HG03064 (cell line): ENCODE results near the gene ZNF45.
"Not testable (repeated sequence)": the region's sequence is repeated elsewhere in the genome, so short reads cannot be mapped to it uniquely, and the experiment has no call there.

Source experiments
- ATAC-seq: cut with Tn5 transposase; IDR thresholded peaks from one replicate; pipeline ENCODE4 v1.9.1; 2021; ENCODE audit warnings: low read depth; ENCODE audit not compliant: unreplicated experiment

The ZNF45 gene

DNA sequence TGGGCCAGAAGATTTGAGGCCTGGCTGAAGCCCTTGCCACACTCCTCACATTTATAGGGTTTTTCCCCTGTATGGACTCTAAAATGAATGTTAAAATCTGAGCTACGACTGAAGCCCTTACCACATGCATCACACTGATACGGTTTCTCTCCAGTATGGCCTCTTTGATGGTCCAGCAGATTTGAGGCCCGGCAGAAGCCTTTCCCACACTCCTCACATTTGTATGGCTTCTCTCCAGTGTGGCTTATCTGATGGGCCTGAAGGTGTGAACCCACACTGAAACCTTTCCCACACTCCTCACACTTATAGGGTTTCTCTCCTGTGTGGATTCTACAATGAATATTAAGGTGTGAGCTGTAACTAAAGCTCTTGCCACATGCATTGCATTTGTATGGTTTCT lies 21.0 kb downstream of the ZNF45 start:
- ATAC-seq = no peak

DNA sequence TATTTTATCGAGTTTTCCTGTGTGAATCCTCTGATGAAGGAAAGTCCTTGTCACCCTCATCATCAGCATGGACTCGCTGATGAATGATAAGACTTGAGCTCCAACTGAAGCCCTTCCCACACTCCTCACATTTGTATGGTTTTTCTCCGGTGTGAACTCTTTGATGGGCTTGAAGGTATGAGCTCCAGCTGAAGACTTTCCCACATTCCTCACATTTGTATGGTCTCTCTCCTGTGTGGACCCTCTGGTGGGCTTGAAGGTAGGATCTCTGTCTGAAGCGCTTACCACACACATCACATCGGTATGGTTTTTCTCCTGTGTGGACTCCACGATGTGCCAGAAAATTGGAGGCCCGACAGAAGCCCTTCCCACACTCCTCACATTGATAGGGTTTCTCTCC lies 21.7 kb downstream of the ZNF45 start:
- ATAC-seq = no peak

DNA sequence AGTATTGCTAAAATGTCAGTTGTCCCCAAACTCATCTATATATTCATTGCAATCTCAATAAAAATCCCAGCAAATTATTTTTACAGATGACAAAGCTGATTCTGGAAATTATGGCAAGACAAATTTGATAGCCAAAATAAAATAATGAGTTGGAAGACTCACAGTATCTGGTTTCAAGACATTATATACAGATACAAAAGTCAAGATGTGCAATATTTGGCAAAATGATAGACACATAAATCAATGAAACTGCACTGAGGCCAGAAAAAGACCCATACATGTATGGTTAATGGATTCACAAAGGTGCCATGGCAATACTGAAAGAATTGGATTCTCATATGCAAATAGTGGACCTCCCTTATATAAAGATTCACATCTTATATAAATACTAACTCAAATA lies 24.2 kb downstream of the ZNF45 start:
- no peak for ATAC-seq

DNA sequence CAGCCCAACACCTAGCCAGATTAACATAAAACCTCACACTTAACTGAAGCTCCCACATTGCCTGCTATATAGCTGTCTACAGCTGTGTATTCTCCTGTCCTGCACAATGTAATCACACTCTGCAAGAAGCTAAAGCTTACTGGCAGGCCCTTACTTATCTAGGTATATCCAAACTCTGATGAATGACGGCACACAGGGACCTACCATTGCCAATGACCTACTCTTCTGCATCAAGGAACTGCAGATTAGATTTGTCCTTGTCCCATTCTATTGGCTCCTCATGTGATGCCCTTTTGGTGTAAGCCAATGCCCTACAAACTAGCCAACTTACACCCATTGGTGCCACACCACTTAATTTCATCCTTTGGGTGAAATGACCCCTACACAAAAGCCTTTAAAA lies 26.4 kb downstream of the ZNF45 start:
- no peak for ATAC-seq

DNA sequence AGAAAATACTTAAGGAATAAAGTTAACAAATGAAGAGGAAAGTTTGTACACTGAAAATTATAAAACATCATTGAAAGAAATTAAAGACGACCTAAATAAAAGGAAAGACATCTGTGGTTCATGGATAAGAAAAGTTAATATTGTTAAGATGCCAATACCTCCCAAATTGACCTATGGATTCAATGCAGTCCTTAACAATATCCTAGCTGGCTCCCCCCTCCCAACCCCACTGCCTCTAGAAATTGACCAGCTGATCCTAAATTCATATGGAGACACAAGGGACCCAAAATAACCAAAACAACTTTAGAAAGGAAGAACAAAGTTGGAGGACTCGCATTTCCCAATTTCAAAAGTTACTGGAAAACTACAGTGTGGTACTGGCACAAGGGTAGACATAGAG lies 28.3 kb downstream of the ZNF45 start:
- no peak for ATAC-seq

DNA sequence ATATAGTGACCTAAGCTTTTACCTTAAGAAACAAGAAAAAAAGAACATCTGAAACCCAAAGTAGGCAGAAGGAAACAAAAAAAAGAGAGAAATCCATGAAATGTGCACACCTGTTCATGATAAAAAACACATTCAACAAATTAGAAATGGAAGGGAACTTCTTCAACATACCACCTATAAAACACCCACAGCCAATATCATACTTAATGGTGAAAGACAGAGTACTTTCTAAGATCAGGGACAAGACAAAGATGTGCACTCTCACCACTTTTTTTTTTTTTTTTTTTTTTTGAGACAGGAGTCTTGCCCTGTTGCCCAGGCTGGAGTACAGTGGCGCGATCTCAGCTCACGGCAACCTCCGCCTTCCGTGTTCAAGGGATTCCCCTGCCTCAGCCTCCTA lies 29.2 kb downstream of the ZNF45 start:
- no peak for ATAC-seq

DNA sequence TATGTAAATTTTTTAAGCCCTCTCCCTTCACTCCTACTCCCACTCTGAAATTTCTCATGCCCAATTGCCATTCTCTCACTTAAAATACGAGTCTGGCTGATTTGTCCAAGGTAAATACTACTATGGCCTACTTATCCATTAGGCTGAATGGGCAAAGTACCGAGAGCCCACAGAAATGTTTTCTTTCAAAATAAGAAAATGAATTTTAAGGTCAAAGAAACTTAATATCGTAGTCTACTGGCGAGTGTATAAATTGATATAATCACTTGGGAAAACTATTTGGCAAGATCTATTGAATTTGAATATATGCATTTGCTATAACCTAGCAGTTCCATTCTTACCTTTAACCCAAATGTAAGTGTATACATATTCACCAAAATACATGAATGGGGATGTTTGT lies 32.7 kb downstream of the ZNF45 start:
- ATAC-seq = no peak

DNA sequence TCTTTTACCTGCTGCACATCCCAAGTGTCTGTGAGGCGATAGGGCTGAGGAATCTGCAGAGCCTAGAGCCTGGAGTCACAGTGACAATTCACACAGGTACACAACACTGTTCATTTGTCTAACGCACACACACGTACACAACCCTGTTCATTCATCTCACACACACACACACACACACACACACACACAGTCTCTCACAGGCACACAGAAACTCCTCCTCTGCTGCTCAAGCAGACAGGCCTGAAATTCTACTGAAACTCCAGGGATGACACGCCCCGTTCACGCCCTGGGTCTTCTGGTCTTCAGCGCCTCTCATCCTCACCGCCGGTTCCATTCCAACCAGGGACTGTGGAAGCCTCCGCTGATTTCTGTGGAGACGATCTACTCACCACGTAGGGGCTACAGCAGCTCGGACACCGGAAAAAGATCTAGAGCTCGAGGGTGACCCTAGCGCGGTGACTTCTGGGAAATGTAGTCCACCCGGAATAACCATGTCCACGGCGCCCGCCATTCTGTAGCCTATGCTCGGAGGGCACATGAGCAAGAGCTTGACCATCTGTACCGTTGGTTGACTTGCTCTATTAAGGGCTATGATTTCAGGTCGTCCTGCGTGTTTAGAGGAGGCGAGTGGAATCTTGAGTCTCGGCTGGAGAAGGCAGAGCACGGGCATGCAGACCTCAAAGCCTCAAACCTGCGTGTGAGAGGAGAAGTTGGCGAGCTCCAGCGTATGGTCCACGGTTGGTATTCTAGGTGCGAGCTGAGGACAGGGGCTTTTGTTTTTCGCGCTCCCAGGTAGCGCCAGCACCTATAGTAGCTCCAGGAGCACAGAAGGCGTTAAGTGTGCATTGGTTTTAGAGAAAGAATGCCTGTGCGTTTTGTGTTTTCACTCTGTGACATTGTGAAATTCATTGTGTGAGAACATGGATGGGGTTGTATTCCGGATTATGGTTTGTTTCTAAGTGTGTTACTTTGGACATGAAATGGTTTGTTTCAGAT lies 33.4 kb downstream of the ZNF45 start:
- ATAC-seq = no peak

DNA sequence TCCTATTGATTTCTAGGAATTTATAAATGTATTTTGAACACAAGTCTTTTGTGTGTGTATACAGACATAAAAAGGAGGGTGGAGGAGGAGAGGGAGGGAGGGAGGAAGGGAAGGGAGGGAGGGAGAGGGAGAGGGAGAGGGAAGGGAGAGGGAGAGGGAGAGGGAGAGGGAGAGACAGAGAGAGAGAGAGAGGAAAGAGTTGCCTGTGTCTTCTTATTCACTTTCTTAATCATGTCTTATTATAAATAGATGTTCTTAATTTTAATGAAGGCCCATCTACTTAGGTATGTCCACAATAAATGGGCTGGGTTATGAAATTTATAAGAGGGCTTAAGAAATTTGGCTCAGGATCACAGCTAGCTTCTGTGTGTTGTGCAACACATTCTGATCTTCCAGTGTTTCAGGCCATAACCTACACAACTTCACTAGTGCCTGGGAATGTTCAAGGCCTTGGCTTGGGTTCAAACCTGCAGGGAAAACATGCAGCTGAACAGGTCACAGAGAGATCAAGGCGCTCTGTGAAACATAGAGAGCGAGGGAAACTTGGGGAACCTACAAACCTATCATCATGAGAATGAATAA lies 39.3 kb downstream of the ZNF45 start:
- no peak for ATAC-seq

DNA sequence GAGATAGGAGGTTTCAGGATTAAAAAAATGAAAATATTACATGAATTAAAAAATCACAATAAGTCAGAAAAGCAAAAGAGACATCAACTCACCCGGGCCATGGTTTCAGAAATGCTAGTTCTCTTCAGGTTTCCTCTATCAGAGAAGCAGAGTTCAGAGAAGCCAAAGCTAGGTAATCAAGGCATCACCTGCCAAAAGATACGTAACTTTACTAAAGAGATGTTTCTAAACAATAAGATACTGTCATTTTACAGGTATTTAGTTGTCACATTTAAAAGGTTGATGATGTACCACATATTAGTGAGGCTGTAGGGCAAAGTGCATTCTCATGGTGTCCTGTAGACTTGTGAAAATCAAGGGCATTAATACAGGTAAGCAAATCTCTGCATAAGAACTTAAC lies 51.2 kb downstream of the ZNF45 start, which contains the start of gene ZNF404:
Gene ZNF404, minus strand, starts transcription at position 101 of the 400 bp plus-strand sequence.
- ATAC-seq = no peak

DNA sequence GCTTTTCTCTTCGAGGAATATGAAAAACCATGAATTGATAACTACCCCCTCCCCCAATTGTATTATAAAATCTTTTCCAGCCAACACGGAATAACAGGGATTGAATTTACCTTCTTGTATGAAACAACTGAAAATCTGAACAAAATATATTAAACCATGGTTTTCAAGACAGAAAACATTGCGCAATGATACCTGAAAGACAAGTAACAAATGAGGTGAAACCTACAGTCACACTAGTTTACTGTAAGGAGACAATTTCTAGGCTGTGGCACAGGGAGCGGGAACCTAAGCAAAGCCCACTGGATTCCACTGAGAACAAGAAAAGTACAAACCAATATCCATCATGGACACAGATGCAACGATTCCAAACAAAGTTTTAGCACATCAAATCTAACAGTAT lies 54.6 kb downstream of the ZNF45 start:
- no peak for ATAC-seq

DNA sequence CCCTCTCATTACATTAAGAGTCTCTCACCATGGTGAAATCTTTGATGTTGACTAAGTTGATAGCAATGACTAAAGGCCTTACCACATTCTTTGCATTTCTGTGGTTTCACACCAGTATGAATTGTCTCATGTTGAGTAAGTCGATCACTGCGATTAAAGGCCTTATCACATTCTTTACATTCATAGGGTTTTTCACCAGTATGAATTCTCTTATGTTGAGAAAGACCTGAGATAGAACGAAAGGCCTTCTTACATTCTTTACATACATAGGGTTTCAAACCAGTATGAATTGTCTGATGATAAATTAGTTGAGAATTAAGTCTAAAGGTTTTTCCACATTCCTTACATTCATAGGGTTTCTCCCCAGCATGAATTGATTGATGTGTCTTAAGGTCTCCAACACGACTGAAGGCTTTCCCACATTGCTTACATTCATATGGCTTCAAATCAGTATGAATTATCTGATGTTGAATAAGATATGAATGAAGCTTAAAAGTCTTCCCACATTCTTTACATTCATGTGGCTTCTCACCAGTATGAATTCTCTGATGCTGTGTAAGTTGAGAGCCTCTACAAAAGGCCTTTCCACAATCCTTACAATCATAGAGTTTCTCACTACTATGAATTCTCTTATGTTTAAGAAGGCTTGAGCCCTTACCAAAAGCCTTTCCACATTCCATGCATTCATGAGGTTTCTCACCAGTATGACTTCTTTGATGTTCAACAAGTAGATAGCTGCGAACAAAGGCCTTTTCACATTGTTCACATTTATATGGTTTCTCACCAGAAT lies 62.3 kb downstream of the ZNF45 start:
- no peak for ATAC-seq

DNA sequence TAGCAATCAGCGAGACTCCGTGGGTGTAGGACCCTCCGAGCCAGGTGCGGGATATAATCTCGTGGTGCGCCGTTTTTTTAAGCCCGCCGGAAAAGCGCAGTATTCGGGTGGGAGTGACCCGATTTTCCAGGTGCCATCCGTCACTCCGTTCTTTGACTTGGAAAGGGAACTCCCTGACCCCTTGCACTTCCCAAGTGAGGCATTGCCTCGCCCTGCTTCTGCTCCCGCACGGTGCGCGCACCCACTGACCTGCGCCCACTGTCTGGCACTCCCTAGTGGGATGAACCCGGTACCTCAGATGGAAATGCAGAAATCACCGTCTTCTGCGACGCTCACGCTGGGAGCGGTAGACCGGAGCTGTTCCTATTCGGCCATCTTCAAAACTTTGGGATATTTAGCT lies 68.2 kb downstream of the ZNF45 start:
- ATAC-seq = not testable (repeated sequence)
